ENCODE data around the gene CCDC3. TPM values are rescaled to one million over a fixed set of nuclear protein-coding genes. Genes with fewer than 3 reads are reported as not detected.

CCDC3 gene
- total RNA-seq, 1 donor from 2014 or later: 12.8 TPM

Small RNA genes within 50 kb of the gene (small RNA-seq; reads per million reads assigned to genes)
- not detected for gene RNA5SP300

Other genes starting within 250 kb of the CCDC3 start
- gene OPTN, start 98.5 kb upstream of the CCDC3 start, total RNA-seq: 73.3 TPM
- gene MCM10, start 159.8 kb upstream of the CCDC3 start, total RNA-seq: 2.5 TPM
- gene UCMA, start 232.7 kb upstream of the CCDC3 start, total RNA-seq: not detected

All from occipital lobe (tissue), 2 donors.